ENCODE measurements around the gene PTPRN2.

DNA sequence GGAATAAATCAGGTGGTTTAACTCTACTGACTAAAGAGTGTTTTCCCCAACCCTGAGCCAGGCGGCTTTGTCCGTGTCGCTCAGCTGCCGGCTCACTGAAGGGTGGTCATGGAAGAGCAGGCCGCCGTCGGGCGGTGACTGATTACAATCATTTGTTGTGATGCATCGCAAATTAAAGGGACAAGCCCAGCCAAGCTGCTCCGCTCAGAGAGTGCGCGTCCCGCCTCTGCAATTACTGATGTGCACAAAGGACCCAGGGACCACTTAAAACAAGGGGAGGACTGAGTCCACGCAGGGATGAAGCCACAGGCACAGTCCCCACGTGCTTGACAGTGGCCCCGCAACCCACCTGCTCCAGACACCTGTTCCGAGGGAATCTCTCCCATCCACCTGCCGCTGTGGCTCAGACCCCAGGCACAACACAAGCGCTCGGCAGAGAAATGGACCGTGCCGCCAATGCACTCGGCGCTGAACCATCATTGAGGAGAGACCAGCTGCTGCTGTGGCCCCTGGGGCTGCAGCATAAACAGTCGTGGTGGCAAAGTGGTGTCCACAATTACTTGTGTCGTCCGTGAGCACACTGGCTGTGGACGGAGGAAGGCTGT is 526.5 kb downstream of the PTPRN2 start:
- no peak for TF ChIP-seq ZFX (IDR thresholded peaks at IDR 0.05)
- TF ChIP-seq CTCF (IDR thresholded peaks at IDR 0.05 in 2 of 3, conservative IDR thresholded peaks at IDR 0.05 in 1 of 3; ENCODE audit: borderline replicate concordance in 1 of 3, insufficient read depth in 1 of 3, low read depth in 2 of 3, low read length in 2 of 3), result no peak
- no peak for TF ChIP-seq POLR2A (IDR thresholded peaks at IDR 0.05; ENCODE audit: borderline replicate concordance, extremely low read depth, insufficient read depth, insufficient read length)
- no peak for TF ChIP-seq EZH2 (IDR thresholded peaks at IDR 0.05)
- TF ChIP-seq JUND (IDR thresholded peaks at IDR 0.05), result no peak
- TF ChIP-seq YY1 (IDR thresholded peaks at IDR 0.05; ENCODE audit: extremely low read depth, insufficient replicate concordance, low read depth, low read length), result no peak
- TF ChIP-seq POLR2AphosphoS5 (IDR thresholded peaks at IDR 0.05; ENCODE audit: low read depth, low read length), result no peak
- TF ChIP-seq ELF1 (IDR thresholded peaks at IDR 0.05; ENCODE audit: borderline replicate concordance, low read depth), result no peak
- TF ChIP-seq FOSL1 (IDR thresholded peaks at IDR 0.05; ENCODE audit: low read depth), result no peak
